Left renal pelvis (tissue), 4 donors: ENCODE data around the gene ATP1A1. TPM values are rescaled to one million over a fixed set of nuclear protein-coding genes. Genes with fewer than 3 reads are reported as not detected.

Experiments
- DNase-seq, 4 donors: peaks; one replicate each; pipeline ENCODE4 v3.0.0-alpha.2; 2013; ENCODE audit warnings: low read depth in 4 of 4, low spot score in 3 of 4
- polyA plus RNA-seq, 4 donors: library from polyadenylated mRNA; unstranded; fragments of 120-200 nt; gene quantifications; one replicate each; pipeline ENCODE4 v1.2.1, GENCODE V29; 2013; ENCODE audit not compliant: insufficient read length in 4 of 4

The ATP1A1 gene
- polyA plus RNA-seq, 4 donors = 135 to 939 (median 904) TPM

GRCh38 chr1:116386042-116386441 is 13.0 kb downstream of the ATP1A1 start:
- no peak for DNase-seq

- DNase-seq = no peak
Observed at GRCh38 chr1:116387551-116387950, 14.5 kb downstream of the ATP1A1 start.

- no peak for DNase-seq
Observed at GRCh38 chr1:116388122-116388521, 15.1 kb downstream of the ATP1A1 start.

DNA sequence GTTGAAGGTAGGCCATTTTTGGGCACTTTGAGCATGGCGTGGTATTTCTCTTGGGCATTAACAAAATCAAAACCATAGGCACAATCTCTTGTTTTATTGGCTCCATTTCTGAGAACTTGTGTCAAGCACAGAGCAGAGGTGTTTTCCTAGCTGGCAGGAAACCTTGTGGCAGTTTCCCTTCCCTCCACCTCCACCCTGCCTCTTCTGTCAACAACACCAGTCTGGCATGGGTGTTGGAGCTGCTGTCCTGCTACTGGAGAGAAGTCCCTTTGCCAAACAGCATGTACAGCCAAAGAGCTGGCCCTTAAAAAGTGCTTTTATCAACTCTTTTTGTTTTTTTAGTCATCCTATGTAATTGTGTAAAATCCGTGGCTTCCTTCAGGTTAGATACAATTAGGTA is 16.0 kb downstream of the ATP1A1 start:
- no peak for DNase-seq

DNA sequence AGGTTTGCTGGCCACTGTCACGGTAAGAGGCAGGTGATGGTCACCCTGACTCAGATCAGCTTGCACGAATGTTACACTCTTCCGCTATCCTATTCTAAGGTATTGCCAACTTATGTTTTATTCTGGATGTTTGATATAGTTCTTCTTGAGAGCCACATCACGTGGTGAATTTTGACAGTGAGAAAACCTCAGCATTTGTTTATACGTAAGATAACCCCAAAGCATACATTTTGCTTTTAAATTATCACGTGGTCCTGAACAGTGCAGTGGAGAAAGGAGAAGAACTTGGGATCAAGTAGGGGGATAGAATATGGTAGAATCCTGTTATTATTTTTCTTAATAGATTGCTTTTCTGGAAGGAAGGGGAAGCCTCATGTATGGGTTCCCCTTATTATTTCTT is 16.6 kb downstream of the ATP1A1 start:
- no peak for DNase-seq

DNA sequence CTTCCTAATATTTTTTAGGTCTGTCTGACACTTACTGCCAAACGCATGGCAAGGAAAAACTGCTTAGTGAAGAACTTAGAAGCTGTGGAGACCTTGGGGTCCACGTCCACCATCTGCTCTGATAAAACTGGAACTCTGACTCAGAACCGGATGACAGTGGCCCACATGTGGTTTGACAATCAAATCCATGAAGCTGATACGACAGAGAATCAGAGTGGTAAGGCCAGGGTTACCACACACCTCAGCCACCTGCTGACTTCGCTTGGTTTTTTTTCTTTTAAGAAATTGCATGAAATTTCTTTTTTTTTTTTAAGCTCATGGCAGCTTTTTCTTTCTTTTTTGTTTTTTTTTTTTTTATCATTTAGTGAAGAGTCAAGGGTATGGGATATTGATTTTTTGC is 17.2 kb downstream of the ATP1A1 start:
- DNase-seq = no peak

- DNase-seq = no peak
Observed at GRCh38 chr1:116391185-116391584, 18.1 kb downstream of the ATP1A1 start.

DNA sequence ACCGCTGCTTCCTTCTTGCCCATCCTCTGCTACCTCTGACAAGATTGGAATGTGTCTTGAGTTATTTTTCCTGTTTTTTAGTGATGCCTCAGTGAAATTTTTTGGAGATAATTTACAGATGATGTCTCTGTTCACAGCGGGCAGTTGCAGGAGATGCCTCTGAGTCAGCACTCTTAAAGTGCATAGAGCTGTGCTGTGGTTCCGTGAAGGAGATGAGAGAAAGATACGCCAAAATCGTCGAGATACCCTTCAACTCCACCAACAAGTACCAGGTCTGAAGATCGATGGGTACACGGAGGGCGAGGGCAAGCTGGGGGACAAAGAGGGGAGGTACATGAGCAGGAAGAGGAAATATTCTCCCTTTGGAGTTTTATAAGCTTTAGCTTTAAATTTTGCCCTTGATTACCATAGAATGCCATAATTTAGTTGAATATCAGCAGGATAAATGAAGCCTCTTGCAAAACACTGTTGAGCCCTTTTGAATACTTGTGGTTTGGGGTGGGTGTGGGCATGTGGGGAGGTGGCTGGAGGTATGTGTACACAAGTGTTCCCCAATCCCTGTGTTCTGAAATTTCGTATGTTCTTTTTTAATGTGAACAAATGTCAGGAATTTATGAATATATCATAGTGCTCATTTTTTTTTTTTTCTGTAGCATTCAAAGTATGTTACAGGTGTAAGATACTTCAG is 19.8 kb downstream of the ATP1A1 start:
- no peak for DNase-seq

DNA sequence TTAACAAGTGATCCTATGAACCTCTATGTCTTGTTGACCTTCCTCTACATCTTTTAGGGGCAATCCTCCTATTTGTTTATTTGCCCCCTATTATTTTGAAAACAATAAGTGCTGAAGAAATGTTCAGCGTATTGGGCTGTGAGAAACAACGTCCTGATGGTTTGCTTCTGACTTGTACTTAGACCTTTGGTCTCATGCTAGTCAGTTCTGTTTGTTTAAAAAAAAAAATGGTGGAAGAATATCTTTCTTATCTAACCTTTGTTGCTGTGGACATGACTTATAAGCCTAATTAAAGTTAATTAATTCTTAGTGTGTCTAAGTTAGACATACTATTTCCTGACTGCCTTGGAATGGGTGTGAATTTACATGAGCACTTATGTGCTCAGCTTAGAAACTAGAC is 20.7 kb downstream of the ATP1A1 start:
- no peak for DNase-seq

DNA sequence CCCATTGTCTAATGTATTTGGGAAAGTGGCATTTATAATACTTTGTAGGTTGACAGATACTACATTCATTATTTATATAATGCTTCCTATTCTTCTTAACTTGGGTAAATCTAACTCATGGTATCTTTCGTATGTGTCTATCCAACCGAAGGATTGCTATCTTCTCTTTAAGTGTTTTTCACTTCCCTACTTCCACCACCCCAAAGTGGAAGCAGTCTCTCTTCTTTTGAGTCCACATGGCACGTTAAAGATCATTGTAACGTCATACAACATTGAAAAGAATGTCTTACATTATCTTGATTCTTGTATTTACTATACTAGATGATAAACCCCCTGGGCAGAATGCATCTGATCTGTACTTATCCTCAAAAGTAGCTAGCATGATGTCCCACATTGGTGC is 21.2 kb downstream of the ATP1A1 start:
- no peak for DNase-seq

- DNase-seq = no peak
Observed at GRCh38 chr1:116396769-116397168, 23.7 kb downstream of the ATP1A1 start.

DNA sequence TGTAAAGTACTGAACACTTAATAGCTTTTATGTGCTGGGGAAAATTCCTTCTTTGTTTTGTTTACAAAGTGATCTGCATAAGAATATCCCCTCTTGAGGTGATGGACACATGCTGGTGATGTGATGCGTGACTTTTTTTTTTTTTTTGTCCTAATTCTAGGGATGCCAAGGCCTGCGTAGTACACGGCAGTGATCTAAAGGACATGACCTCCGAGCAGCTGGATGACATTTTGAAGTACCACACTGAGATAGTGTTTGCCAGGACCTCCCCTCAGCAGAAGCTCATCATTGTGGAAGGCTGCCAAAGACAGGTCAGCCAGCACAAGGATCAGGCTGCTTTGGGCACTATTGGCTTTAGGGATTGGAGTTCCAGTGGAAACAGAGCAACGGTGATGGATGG is 24.7 kb downstream of the ATP1A1 start:
- DNase-seq = no peak

GRCh38 chr1:116400780-116401179 is 27.7 kb downstream of the ATP1A1 start:
- DNase-seq = no peak

- no peak for DNase-seq
Observed at GRCh38 chr1:116401646-116402176, 28.7 kb downstream of the ATP1A1 start.

GRCh38 chr1:116402333-116402732 is 29.3 kb downstream of the ATP1A1 start:
- no peak for DNase-seq

DNA sequence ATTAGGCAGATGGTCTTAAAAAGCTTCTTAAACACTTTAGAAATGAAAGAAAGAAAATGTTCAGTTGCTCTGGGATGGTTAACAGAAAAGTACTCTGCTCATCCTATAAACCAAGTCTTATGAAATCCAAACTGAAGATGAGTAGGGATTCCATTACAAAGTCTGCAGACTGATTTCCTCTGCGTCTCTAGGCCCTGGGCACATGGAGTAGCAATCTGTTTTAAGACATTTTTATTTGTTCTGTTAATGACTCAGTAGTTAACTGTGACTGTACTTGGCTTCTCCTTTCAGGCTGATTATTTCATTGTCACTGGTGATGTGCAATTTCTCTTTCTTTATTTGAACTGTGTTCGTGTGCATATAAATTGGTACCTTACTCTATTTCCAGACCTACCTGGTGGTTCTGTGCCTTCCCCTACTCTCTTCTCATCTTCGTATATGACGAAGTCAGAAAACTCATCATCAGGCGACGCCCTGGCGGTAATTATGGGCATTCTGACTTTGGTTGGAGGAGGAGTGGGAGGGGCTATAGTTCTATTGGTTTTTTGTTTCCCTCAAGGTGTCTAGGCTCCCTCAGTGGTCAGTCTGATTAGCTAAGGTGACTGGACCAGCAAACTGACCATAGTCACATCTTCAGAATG is 30.6 kb downstream of the ATP1A1 start:
- DNase-seq = no peak

GRCh38 chr1:116404699-116405098 is 31.7 kb downstream of the ATP1A1 start:
- DNase-seq = no peak

GRCh38 chr1:116405241-116406135 is 32.4 kb downstream of the ATP1A1 start:
- DNase-seq = no peak

DNA sequence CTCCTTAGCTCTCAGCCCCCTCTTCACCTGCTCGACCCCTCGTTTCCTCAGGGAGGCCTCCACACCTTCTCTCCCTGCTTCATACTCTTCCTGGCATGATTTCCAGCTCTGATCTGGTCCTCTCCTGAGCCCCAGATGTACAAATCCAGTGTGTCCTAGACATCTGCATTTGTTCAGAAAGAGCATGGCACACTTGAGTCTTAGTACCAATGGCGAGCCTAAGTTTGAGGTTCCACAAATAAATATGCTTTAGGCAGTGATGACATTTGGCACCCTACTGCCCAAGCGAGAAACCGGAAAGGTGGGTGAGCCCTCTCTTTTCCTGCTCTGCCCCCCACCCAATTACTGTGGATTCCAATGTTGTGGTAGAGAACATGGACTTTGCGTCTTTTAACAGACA is 34.0 kb downstream of the ATP1A1 start:
- no peak for DNase-seq

GRCh38 chr1:116408193-116408592 is 35.1 kb downstream of the ATP1A1 start:
- DNase-seq = no peak
